HepG2 (cell line): Measurements from ENCODE around the gene MBD3. TPM values are rescaled to one million over a fixed set of nuclear protein-coding genes. Genes with fewer than 3 reads are reported as not detected.

ENCODE experiments used
- BHLHE40 ChIP-seq: IDR thresholded peaks from 2 replicates; pipeline ENCODE4 v1.6.1; 2011; ENCODE audit warnings: low read length, improper control_type of control experiment
- FUBP1 ChIP-seq: sonication (generic); formaldehyde crosslinking; IDR thresholded peaks from 2 replicates; pipeline ENCODE4 v1.5.1; 2020; ENCODE audit warnings: missing genetic modification reagents, mild to moderate bottlenecking, borderline replicate concordance
- HOMEZ ChIP-seq: IDR thresholded peaks from 2 replicates; pipeline ENCODE4 v1.6.1; 2016; ENCODE audit warnings: low read depth
- KDM1A ChIP-seq: IDR thresholded peaks from 2 replicates; pipeline ENCODE4 v1.6.1; 2016; ENCODE audit warnings: missing compliant biosample characterization
- NFKBIZ ChIP-seq: IDR thresholded peaks from 2 replicates; pipeline ENCODE4 v1.6.1; 2018; ENCODE audit warnings: missing genetic modification reagents, missing compliant biosample characterization
- SNAPC5 ChIP-seq: sonication (generic); formaldehyde crosslinking; IDR thresholded peaks from 2 replicates; pipeline ENCODE4 v1.8.1; 2023; ENCODE audit warnings: mild to moderate bottlenecking, missing genetic modification reagents, borderline replicate concordance
- ZC3H13 ChIP-seq: sonication (generic); formaldehyde crosslinking; IDR thresholded peaks from 2 replicates; pipeline ENCODE4 v1.8.1; 2023; ENCODE audit warnings: mild to moderate bottlenecking, missing genetic modification reagents, moderate library complexity
- ZFYVE20 ChIP-seq: sonication (generic); formaldehyde crosslinking; IDR thresholded peaks from 2 replicates; pipeline ENCODE4 v1.8.0; 2023; ENCODE audit warnings: low read depth, mild to moderate bottlenecking, moderate library complexity, missing genetic modification reagents, borderline replicate concordance
- ZKSCAN8 ChIP-seq: IDR thresholded peaks from 2 replicates; pipeline ENCODE4 v1.6.1; 2016; ENCODE audit warnings: borderline replicate concordance, missing genetic modification reagents, missing compliant biosample characterization
- ZNF446 ChIP-seq: sonication (generic); formaldehyde crosslinking; IDR thresholded peaks from 2 replicates; pipeline ENCODE4 v1.5.0; 2020; ENCODE audit warnings: mild to moderate bottlenecking, missing genetic modification reagents
- ZNF850 ChIP-seq: sonication (generic); formaldehyde crosslinking; conservative IDR thresholded peaks from 2 replicates; pipeline ENCODE4 v1.9.0; 2021; ENCODE audit warnings: mild to moderate bottlenecking, missing genetic modification reagents
- polyA plus RNA-seq, 8 experiments: library from polyadenylated mRNA; depleted of rRNA in 3 of 8; stranded (reverse) in 7 of 8; unstranded in 1 of 8; fragments of >200 nt; fragmentation: Illumina TruSeq in 4 of 8; extraction: Trizol in 4 of 8; gene quantifications; 2 replicates each; pipeline versions ENCODE4 v1.2.1 to v1.2.3, GENCODE V29; 2011 to 2016; ENCODE audit warnings: low read depth in 4 of 8, missing spikeins in 1 of 8, mixed read lengths in 1 of 8; ENCODE audit not compliant: insufficient read depth in 1 of 8
- total RNA-seq, 5 experiments: library from RNA; depleted of rRNA; stranded (reverse); fragments of >200 nt; fragmentation: Illumina TruSeq; extraction: Trizol; gene quantifications; 2 replicates each; pipeline ENCODE4 v1.2.3, GENCODE V29; 2016; ENCODE audit warnings: low read depth in 1 of 5
- TF ChIP-seq, protein P1 (sequence below): IDR thresholded peaks from 2 replicates; pipeline ENCODE4 v1.6.1; 2016; ENCODE audit warnings: low read depth, borderline replicate concordance
- TF ChIP-seq, protein P2 (sequence below): sonication (generic); formaldehyde crosslinking; IDR thresholded peaks from 2 replicates; pipeline ENCODE4 v1.8.1; 2023; ENCODE audit warnings: mild to moderate bottlenecking, missing genetic modification reagents
- TF ChIP-seq, protein P3 (sequence below): IDR thresholded peaks from 2 replicates; pipeline ENCODE4 v1.6.1; 2012; ENCODE audit warnings: low read length, improper control_type of control experiment
- TF ChIP-seq, protein P4 (sequence below): sonication (generic); formaldehyde crosslinking; IDR thresholded peaks from 2 replicates; pipeline ENCODE4 v1.4.0; 2020; ENCODE audit warnings: missing genetic modification reagents
- TF ChIP-seq, protein P5 (sequence below): sonication (generic); formaldehyde crosslinking; IDR thresholded peaks from 2 replicates; pipeline ENCODE4 v1.8.1; 2023; ENCODE audit warnings: mild to moderate bottlenecking, moderate library complexity, missing genetic modification reagents

The MBD3 gene
- total and polyA plus RNA-seq, 2 of the 13 experiments (the other 11 are each of a cell fraction or from before 2014, with no cell fraction given): 21.2 to 76.9 TPM

DNA sequence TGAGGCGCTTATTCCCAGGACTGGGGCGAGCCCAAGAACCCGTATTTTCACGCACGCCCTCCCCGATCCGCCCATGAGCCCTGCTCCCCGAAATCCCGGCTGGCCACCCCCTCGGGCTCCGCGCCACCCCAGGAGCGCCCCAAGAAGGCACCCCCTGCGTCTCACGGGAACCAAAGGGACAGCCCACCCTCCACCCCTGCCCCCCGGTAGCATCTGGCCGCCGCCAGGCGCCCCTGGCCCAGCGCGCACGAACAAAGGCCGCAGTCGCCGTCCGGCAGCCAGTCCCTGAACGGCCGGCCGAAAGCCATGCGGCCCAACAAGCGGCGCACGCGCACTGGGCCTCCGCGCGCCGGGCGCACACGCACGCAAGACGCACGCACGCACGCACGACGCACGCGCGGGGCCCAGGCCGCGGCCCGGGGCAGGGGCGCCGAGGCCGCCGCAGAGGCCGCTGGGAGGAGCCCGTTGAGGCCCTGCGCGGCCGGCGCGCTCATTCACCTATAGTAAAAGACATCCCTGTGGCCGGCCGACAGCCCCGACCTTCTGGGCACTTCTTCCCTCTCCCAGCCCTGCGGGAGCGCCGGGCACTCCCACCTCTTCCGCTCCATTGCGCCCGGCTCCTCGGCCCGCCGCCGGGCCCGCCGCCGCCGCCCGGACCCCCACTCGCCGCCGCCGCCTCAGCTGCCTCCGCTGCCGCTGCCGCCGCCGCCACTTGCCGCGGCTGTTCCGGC, 476 bp downstream of the MBD3 start (continued):
- TF ChIP-seq, protein P1, sequence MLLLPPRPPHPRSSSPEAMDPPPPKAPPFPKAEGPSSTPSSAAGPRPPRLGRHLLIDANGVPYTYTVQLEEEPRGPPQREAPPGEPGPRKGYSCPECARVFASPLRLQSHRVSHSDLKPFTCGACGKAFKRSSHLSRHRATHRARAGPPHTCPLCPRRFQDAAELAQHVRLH: no peak; the same call in 1 of the 2 replicates
- no peak for TF ChIP-seq ZNF850
- TF ChIP-seq HOMEZ (CRISPR knock-in tag): no peak
- TF ChIP-seq SNAPC5 (CRISPR knock-in tag): no peak
- TF ChIP-seq, protein P2, sequence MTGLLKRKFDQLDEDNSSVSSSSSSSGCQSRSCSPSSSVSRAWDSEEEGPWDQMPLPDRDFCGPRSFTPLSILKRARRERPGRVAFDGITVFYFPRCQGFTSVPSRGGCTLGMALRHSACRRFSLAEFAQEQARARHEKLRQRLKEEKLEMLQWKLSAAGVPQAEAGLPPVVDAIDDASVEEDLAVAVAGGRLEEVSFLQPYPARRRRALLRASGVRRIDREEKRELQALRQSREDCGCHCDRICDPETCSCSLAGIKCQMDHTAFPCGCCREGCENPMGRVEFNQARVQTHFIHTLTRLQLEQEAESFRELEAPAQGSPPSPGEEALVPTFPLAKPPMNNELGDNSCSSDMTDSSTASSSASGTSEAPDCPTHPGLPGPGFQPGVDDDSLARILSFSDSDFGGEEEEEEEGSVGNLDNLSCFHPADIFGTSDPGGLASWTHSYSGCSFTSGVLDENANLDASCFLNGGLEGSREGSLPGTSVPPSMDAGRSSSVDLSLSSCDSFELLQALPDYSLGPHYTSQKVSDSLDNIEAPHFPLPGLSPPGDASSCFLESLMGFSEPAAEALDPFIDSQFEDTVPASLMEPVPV (CRISPR knock-in tag): no peak
- TF ChIP-seq ZKSCAN8: 0 out of 2 replicates have a peak, but pooled peaks have one; percentile 57
- no peak for TF ChIP-seq FUBP1 (CRISPR knock-in tag)
- TF ChIP-seq, protein P3, sequence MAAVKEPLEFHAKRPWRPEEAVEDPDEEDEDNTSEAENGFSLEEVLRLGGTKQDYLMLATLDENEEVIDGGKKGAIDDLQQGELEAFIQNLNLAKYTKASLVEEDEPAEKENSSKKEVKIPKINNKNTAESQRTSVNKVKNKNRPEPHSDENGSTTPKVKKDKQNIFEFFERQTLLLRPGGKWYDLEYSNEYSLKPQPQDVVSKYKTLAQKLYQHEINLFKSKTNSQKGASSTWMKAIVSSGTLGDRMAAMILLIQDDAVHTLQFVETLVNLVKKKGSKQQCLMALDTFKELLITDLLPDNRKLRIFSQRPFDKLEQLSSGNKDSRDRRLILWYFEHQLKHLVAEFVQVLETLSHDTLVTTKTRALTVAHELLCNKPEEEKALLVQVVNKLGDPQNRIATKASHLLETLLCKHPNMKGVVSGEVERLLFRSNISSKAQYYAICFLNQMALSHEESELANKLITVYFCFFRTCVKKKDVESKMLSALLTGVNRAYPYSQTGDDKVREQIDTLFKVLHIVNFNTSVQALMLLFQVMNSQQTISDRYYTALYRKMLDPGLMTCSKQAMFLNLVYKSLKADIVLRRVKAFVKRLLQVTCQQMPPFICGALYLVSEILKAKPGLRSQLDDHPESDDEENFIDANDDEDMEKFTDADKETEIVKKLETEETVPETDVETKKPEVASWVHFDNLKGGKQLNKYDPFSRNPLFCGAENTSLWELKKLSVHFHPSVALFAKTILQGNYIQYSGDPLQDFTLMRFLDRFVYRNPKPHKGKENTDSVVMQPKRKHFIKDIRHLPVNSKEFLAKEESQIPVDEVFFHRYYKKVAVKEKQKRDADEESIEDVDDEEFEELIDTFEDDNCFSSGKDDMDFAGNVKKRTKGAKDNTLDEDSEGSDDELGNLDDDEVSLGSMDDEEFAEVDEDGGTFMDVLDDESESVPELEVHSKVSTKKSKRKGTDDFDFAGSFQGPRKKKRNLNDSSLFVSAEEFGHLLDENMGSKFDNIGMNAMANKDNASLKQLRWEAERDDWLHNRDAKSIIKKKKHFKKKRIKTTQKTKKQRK: no peak
- TF ChIP-seq, protein P4, sequence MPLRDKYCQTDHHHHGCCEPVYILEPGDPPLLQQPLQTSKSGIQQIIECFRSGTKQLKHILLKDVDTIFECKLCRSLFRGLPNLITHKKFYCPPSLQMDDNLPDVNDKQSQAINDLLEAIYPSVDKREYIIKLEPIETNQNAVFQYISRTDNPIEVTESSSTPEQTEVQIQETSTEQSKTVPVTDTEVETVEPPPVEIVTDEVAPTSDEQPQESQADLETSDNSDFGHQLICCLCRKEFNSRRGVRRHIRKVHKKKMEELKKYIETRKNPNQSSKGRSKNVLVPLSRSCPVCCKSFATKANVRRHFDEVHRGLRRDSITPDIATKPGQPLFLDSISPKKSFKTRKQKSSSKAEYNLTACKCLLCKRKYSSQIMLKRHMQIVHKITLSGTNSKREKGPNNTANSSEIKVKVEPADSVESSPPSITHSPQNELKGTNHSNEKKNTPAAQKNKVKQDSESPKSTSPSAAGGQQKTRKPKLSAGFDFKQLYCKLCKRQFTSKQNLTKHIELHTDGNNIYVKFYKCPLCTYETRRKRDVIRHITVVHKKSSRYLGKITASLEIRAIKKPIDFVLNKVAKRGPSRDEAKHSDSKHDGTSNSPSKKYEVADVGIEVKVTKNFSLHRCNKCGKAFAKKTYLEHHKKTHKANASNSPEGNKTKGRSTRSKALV (CRISPR knock-in tag): 0 out of 2 replicates have a peak, but pooled peaks have one; percentile 17
- no peak for TF ChIP-seq NFKBIZ
- no peak for TF ChIP-seq ZFYVE20 (CRISPR knock-in tag)
- peak; percentile 90 for TF ChIP-seq ZC3H13 (CRISPR knock-in tag)
- TF ChIP-seq, protein P5, sequence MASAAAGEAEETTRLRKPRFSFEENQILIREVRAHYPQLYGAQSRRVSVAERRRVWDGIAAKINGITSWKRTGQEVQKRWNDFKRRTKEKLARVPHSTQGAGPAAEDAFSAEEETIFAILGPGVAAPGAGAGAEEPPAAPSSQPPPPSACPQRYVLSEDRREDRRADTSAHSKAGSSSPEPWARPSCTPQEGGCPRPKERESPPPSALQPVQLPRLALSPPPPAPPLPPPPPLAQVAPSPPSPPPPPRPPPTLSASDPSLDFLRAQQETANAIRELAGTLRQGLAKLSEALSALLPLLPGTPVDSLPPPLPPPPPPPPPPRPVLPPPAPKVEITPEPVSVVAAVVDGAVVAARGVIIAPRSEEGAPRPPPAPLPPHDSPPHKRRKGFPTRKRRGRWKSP (CRISPR knock-in tag): no peak
- no peak for TF ChIP-seq KDM1A (CRISPR knock-in tag)
- peak; percentile 87 for TF ChIP-seq ZNF446 (CRISPR knock-in tag)
- TF ChIP-seq BHLHE40: peak; percentile 77
